Melanocyte of skin (primary cell): ENCODE measurements around the gene OR52A5. TPM values are rescaled to one million over a fixed set of nuclear protein-coding genes. Genes with fewer than 3 reads are reported as not detected.

Source experiments
- total RNA-seq, 2 donors: library from RNA; depleted of rRNA; stranded (reverse); fragments of >200 nt; gene quantifications; 2 replicates each; pipeline ENCODE4 v1.2.3, GENCODE V29; 2012

The OR52A5 gene
- total RNA-seq: not detected

GRCh38 chr11:5137996-5138395 lies at the start of gene OR52A5:
Gene OR52A5 (minus strand): TSS chr11:5138356. CDS start chr11:5132642, 5,714 bp downstream.

GRCh38 chr11:5154657-5155056 lies 16.5 kb upstream of the OR52A5 start, which contains the start of gene OR52A1:
Gene OR52A1 (minus strand): TSS chr11:5154757. CDS start chr11:5152369, 2,388 bp downstream.

Other genes with a start within 250 kb of the OR52A5 start
- gene OR51A7, start 234.6 kb downstream of the OR52A5 start, total RNA-seq: not detected
- gene OR51G2, start 219.0 kb downstream of the OR52A5 start, total RNA-seq: not detected
- gene OR51G1, start 214.0 kb downstream of the OR52A5 start, total RNA-seq: not detected
- gene OR51A4, start 190.8 kb downstream of the OR52A5 start, total RNA-seq: not detected
- not detected for gene OR51A2, start 182.6 kb downstream of the OR52A5 start, total RNA-seq
- gene OR51L1, start 143.5 kb downstream of the OR52A5 start, total RNA-seq: not detected
- gene OR52J3, start 91.8 kb downstream of the OR52A5 start, total RNA-seq: not detected
- gene OR52E2, start 78.7 kb downstream of the OR52A5 start, total RNA-seq: not detected
- not detected for gene OR52E1, start 68.8 kb downstream of the OR52A5 start, total RNA-seq
- gene OR52A1, start 16.4 kb upstream of the OR52A5 start, total RNA-seq: not detected
- gene OR51V1, start 62.3 kb upstream of the OR52A5 start, total RNA-seq: not detected
- not detected for gene HBB, start 88.7 kb upstream of the OR52A5 start, total RNA-seq
- not detected for gene HBD, start 96.1 kb upstream of the OR52A5 start, total RNA-seq
- not detected for gene HBG1, start 111.5 kb upstream of the OR52A5 start, total RNA-seq
- gene HBG2, start 116.4 kb upstream of the OR52A5 start, total RNA-seq: not detected
- gene HBE1, start 131.6 kb upstream of the OR52A5 start, total RNA-seq: not detected
- not detected for gene OR51B4, start 163.6 kb upstream of the OR52A5 start, total RNA-seq
- under 1 TPM in 1 of 2 donors, not detected in 1; 0.34 TPM for gene OR51B2, start 185.9 kb upstream of the OR52A5 start, total RNA-seq
- not detected for gene OR51B5, start 205.2 kb upstream of the OR52A5 start, total RNA-seq
- gene OR51B6, start 213.2 kb upstream of the OR52A5 start, total RNA-seq: not detected
- gene OR51M1, start 245.5 kb upstream of the OR52A5 start, total RNA-seq: not detected